ENCODE results near the gene TP53BP2.
"Not testable (repeated sequence)": the region's sequence is repeated elsewhere in the genome, so short reads cannot be mapped to it uniquely, and the experiment has no call there.

The TP53BP2 gene

DNA sequence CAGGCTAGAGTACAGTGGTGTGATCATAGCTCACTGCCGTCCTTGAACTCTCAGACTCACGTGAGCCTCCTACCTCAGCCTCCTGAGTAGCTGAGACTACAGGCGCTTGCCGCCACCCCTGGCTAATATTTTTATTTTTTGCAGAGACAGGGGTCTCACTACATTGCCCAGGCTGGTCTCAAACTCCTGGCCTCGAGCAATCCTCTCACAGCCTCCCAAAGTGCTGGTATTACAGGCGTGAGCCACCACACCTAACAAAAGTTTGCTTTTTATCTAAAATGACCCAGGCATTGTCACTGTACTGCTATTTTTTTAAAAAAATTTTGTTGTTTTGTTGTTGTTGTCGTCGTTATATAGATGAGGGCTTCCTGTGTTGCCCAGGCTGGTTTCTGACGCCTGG lies 87.0 kb downstream of the TP53BP2 start:
- DNase-seq = no peak

DNA sequence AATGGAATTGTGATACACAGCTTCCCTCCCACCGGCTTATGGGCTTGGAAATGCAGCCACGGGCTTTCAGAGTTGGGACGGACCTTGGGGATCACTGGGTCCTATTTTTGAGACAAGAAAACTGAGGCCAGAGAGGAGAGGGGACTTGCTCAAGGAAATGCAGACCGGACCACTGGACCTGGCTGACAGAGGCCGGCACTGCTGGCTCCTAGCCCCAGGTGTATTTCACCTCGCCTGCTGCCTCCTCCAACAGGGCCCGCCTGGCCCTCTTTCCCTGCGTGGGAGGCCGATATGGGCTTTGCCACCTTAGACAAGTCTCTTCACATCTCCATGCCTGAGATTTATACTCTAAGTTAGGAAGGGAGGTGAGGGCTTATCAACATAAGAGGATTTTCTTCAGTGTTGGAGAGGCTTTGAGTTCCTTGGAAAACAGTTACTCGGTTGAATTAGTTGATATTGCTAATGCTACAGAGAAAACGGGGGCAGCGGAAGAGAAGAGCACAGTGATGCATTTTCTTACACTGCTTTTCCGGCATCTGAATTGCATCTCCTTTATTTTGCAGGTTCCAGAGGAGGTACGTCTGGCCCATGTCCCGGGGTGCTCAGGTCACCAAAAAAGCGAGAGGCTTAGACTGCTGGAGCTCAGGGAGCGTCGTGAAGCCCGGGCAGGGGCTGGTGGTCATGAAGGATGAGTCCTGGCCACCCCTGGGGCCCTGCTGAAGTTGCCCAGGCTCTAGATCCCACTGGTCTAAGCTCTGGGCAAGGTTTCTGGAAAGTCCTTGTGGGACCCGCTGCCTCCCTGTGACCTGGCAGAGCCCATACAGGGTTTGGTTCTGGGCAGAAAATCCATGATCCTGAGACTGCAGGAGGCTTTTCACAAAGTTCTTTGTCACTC lies 88.7 kb downstream of the TP53BP2 start:
- no peak for DNase-seq

DNA sequence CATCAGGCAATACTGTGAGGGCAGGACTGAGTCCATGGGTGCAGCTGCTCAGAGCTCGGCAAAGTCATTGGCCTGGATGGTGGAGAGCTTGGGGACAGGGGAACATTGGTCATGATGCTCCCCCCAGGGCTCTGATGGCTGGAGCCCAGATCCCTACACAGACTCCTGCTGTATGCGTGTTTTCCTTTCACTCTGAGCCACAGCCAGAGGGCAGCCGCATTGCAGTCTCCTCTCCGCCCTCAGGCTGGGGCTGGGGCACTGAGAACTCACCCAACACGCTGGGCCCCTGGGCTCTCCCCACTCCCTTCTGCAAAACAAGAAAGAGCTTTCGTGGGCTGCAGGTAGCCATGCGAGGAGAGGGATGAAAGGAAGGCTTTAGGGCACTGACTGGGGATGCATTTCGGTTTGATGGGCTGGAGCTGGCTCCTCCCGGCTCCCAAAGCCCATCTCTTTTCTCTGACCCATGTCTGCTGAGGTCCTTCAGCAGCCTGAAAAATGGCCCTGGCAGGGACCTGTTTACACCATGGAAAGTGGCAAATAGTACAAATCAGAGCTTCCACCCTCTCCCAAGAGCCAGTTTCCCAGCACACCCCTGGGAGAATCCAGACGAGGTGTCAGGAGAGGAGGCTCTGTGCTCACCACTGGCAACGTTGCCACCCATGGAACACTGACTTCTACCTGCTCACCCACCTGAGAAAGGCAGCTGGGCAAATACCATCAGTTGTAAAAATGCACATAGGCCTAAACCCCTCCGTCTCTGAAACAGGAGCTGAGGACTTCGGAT lies 89.6 kb downstream of the TP53BP2 start:
- no peak for DNase-seq

- no peak for DNase-seq
Measured at GRCh38 chr1:223755432-223755792, 90.3 kb downstream of the TP53BP2 start.

GRCh38 chr1:223754681-223755431 lies 90.9 kb downstream of the TP53BP2 start:
- no peak for DNase-seq

DNA sequence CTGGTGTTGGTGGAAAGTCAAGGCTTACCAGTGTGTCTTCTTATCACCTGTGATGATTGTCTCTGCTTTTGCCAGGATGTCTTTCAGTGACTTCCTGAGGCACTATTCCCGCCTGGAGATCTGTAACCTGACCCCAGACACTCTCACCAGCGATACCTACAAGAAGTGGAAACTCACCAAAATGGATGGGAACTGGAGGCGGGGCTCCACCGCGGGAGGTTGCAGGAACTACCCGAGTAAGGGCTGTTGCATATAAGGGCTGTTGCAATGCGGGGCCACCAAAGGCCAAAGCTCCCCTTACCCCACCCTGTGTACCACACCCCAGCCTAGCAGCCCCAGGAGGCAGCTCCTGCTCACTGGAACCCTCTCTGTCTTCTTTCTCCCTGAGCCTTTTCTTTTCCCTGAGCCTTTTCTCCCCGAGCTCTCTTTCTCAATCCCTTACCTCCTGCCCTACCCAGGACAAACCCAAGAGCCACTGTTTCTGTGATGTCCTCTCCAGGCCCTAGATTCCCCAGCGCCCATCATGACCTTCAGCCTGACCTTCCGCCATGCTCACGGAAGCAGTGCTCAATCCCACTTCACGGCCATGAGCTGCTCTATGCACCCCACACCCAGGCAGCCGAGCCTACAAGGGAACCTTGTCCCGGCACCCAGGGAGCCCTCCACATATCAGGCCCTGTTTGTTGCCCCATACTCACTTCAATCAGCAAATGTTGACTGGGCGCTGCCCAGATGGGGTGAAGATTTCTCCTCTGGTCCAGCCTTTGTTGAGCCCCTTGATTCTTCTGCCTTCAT lies 92.8 kb downstream of the TP53BP2 start:
- no peak for DNase-seq

DNA sequence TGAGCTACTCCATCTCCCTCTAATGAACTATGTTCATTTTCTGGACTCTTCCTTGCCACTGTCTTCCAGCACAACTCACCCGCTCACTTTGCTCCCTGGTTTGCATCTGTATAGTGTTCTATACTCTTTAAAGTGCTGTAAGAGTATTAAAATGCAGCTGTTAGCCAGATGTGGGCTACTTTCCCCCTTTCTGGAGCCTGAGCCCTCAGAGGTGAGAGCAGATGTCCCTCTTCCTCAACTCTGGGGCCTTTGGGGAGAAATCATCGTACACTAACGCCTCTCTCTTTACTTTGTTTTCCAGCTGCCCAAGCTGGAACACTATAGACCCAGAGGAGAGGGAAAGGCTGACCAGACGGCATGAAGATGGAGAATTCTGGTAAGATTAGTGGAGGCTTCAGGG lies 94.1 kb downstream of the TP53BP2 start:
- no peak for DNase-seq

- DNase-seq = no peak
Measured at GRCh38 chr1:223750730-223751570, 94.8 kb downstream of the TP53BP2 start.

GRCh38 chr1:223748773-223749733 lies 96.7 kb downstream of the TP53BP2 start:
- peak; percentile 69 for DNase-seq

DNA sequence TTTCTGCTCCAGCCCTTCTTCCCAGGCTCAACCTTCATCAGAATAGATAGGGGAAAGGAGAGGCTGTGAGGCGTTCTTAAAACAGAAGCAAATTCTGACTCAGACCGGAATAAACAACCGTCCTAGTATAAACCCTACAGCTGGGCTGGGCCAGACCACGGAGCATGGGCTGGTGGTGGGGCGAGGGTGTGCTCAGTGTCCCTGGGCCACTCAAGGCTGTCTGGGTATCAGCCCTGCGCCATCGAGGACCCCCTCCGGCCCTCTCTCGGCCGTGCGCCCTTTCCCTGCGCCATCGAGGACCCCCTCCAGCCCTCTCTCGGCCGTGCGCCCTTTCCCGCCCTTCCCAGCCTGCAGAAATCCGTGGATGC lies 97.4 kb downstream of the TP53BP2 start:
- peak; percentile 17 for DNase-seq

- no peak for DNase-seq
Measured at GRCh38 chr1:223747838-223748335, 97.9 kb downstream of the TP53BP2 start.

DNA sequence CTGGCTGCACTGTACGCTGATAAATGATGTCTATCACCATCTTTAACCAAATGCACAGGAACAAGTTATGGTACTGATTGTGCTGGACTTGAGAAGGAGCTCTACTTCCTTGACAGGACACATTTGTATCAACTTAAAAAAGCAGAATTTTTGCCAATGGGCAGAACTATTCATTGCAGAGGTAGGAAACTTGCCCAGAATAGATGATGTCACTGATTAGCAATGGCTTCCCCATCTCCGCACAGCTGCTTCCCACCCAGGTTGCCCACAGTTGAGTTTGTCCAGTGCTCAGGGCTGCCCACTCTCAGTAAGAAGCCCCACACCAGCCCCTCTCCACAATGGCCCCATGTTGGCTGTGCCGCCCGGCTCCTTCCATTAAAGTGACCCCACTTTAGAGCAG lies 100.0 kb downstream of the TP53BP2 start:
- DNase-seq = no peak

DNA sequence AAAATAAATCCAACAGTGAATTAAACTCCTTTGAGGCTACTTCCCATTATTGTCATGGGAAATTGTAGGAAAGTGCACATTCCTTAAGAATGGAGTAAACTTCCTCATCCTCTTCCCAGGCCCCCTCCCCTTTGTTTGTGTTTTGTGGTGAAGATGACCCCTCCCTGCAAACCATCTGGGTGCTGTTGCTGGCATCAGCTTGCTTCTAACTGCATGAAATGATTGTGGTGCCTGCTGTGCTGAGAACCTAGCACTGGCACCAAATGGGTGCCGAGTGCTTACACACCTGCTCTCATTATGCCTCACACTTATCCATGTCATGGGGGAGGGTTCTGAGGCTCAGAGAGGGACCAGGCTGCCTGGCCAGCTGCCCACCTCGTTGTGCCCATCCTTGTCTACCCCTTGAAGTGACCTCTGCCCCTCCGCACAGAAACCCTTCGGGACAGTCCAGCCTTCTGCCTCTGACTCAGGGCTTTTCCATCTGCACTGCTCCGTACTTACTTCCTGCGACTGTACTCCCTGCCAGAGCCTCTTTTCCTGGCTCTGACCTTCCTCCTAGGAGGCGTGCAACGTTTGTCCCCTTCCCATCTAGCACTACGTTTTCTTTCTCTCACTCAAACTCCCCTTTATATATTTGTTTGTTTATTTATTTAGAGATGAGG lies 102.8 kb downstream of the TP53BP2 start:
- no peak for DNase-seq

DNA sequence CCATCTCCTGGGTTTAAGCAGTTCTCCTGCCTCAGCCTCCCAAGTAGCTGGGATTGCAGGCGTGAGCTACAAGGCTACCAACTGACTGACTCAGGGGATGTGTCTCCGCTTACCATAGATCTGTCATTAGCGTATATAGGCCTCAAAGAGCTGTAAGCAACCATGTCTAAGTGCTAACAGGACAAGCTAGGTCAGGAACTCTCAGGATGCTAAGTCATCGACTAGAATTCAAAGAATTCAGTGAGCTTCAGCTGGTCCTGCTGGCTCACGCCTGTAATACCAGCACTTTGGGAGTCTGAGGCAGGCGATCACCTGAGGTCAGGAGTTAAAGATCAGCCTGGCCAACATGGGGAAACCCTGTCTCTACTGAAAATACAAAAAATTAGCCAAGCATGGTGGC lies 103.9 kb downstream of the TP53BP2 start:
- no peak for DNase-seq

DNA sequence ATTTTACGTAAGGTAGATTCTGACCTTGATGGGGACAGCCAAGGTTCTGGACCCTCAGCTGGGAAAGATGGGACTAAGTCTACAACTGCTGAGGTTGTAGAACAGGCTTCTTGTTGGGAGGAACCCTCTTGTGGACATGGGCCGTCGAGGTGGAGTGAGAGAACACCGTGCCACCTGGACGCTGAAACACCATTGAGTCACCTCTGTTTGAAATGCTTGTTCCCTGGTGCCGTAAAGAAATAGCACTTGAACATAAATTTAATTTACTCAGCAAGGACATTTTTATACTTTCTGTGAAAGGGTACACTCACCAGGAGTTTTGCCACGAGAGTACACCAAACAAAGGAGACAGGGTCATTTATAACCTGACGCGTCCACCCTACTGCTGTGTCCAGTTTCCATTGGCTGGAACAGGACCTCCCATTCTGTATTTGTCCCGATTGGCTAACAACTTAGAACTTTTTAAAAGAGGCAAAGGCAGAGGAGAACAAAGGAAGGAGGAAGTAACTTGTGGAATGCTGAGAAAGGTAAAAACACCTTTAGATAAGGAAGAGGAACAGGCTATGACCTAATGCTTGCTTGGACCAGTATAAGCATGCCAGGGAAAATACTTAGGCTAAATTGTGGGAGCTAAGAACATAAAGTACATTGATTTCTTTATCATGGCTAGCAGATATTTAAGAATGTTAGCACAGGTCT lies 105.6 kb downstream of the TP53BP2 start:
- DNase-seq = not testable (repeated sequence)

DNA sequence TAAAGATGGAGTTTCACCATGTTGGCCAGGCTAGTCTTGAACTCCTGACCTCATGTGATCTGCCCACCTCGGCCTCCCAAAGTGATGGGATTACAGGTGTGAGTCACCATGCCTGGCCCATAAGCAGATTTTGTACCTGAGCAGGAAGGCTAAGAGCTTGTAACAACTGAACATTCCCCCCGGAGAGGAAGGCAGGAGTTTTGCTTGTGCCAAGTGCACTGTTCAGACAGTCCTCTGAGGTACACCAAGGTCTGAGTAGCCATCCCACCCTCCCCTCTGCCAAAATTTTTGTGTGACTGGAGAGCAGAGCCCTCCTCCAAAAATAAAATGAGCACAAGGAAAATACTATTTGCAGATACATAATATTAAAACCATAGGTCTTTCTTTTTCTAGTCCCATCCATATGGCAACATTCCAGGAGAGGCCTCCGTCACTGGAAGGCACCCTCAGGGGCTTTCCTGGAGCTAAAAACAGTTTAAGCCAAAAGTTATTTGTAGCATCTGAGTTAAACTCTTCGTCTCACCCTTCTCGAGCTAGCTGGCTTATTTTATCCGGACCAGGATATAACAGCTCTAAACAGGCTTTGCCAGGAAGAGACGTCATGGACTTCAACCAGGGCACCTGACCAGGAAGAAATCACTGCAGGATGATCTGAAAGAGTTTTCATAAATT lies 106.2 kb downstream of the TP53BP2 start:
- DNase-seq = no peak

DNA sequence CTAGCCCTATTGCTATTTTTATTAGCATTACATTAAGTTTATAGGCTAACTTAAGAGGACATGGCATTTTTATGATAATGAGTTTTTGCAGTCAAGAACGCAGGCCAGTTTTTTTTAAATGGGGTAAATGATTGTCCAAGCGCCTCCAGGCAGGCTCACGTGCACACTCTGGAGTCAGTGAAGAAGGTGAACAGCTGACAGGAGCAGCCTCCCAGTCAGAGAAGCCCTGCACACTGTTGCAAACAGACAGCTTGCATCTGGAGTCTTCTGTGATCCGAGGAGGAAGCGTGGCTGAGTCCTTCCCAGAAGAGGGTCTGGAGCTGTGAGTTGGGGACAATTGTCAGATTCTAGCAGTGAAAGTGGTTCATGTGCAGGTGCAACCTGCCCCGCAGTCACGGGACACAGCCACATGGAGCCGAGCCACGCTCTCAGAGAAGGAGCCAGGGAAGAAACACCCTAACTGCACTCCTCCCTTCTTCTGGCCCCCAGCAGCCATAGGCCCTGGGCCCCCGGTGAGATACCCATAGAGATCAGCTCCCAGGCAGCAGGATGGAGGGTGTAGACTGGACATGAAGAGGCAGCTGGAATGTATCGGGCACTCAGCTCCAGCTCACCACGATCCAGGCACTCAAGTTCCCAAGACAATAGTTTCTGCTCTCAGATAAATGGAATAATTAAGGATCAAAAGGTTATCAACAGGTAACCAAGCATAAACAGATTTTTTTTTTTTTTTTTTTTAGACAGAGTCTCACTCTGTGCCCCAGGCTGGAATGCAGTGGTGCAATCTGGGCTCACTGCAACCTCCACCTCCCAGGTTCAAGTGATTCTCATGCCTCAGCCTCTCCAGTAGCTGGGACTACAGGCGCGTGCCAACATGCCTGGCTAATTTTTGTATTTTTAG lies 107.0 kb downstream of the TP53BP2 start:
- DNase-seq = no peak

Measured in activated naive CD4-positive, alpha-beta T cell treated with Interleukin-2 at 50 U/mL for 16 hours (primary cell).